Panc1 (cell line): ENCODE results near the gene AMIGO2.

Experiments
- CTCF ChIP-seq: fragments of 450-650 bp; IDR thresholded peaks from 2 replicates; pipeline ENCODE4 v1.5.1; 2017; ENCODE audit warnings: mild to moderate bottlenecking
- POLR2AphosphoS5 ChIP-seq: IDR thresholded peaks from 2 replicates; pipeline ENCODE4 v1.6.1; 2012; ENCODE audit warnings: mild to moderate bottlenecking, low read depth, low read length, moderate library complexity
- TCF7L2 ChIP-seq: IDR thresholded peaks from 2 replicates; pipeline ENCODE4 v1.6.1; 2011; ENCODE audit warnings: mild to moderate bottlenecking, low read depth, low read length, inconsistent platforms

GRCh38 chr12:47065546-47065945, 14.2 kb downstream of the AMIGO2 start:
- TF ChIP-seq POLR2AphosphoS5 = no peak
- TF ChIP-seq TCF7L2 = no peak
- TF ChIP-seq CTCF = no peak
